GM19395 (cell line): ENCODE measurements around the gene FXYD2.

ENCODE experiments used
- ATAC-seq: cut with Tn5 transposase; IDR thresholded peaks from one replicate; pipeline ENCODE4 v1.9.1; 2021; ENCODE audit warnings: mild to moderate bottlenecking, moderate library complexity; ENCODE audit not compliant: unreplicated experiment

FXYD2 gene

DNA sequence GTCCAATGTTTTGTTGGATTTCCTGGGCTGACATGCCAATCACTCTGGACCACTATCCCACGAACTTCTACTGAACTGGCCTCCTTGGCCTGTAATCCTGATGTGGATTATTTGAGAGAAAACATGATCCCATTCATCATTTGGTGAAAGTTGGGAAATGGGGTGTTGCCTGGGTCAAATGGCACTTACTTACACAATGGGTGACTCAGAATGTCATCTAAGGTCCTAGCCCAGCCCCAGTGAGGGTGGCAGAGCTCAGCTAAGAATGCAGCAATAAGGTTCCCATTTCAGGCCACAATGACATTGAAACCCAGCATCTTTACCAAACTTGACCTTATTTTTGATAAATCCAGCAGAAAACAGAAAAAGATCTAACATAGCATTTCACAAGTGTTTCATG lies 19.5 kb downstream of the FXYD2 start:
- no peak for ATAC-seq

DNA sequence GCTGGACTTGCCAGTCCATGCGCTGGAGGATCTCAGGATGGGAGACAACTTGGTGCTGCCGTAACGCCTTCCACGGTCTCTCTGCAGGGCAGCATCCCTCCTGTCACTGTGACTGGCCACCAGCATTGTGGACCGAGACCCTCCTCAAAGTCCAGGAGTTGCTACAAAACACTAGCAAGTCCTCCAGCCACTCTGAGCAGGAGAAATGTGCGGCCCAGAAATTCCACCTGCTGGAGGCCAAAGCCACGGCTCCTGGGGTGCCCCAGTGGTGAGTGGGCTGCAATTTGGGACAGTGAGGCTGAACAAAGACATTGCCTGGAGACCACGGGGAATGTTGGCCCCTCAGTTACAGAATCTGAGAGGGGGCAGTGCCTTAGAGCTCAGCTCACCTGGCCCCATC lies 20.6 kb downstream of the FXYD2 start:
- no peak for ATAC-seq

DNA sequence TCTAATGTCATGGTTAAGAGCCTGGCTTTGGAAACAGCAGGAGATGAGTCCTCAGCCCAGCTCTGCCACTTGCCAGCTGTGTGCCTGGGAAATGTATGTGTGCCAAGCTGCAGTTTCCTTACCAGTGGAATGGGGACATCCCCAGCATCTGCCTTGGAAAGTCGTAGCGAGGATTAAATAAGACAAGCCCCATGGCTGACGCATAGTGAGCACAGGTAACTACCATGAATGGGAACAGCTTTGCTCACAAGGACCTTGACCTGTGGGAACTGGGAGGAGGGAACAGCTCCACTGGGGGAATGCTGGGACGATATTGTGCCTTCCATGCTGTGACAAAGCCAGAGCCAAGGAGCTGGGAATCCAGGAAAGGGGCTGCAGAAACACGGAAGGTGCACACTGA lies 24.9 kb downstream of the FXYD2 start:
- no peak for ATAC-seq

DNA sequence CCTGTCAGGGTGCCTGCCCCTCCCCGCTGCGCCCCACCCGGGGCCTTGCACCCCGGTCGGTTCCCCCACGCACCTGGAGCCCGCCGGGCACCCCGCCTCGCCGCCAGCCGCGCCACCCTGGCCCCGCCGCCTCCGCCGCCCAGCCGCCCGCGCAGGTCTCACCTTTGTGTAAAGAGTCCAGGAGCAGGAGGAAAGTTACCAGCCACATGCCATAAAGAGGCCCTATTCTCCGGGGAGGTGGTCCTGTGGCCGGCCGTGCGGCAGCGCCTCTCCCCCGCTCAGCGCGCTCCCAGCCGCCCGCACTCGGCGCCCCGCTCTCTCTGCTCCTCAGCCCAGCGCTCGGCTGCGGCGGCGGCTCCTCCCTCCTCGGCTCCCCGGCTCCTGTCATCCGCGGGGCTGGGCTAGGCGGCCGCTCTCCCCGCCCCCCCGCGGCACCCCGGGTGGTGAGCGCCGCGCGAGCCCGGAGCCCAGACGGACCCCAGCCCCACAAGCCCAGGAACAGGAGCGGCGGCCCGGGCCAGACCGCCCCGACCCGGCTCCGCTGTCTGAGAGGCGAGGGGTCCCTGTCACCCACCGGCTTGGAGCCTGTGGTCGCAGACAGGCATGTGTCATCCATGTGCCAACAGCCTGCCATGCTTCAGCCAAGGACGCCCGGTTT lies 27.5 kb downstream of the FXYD2 start, which contains the start of gene DSCAML1:
DSCAML1 (minus strand) TSS at position 345 of the 658 bp plus-strand sequence; CDS start at position 208, 137 bp downstream.
- no peak for ATAC-seq

GRCh38 chr11:117796456-117796871 lies 28.1 kb downstream of the FXYD2 start:
- no peak for ATAC-seq

DNA sequence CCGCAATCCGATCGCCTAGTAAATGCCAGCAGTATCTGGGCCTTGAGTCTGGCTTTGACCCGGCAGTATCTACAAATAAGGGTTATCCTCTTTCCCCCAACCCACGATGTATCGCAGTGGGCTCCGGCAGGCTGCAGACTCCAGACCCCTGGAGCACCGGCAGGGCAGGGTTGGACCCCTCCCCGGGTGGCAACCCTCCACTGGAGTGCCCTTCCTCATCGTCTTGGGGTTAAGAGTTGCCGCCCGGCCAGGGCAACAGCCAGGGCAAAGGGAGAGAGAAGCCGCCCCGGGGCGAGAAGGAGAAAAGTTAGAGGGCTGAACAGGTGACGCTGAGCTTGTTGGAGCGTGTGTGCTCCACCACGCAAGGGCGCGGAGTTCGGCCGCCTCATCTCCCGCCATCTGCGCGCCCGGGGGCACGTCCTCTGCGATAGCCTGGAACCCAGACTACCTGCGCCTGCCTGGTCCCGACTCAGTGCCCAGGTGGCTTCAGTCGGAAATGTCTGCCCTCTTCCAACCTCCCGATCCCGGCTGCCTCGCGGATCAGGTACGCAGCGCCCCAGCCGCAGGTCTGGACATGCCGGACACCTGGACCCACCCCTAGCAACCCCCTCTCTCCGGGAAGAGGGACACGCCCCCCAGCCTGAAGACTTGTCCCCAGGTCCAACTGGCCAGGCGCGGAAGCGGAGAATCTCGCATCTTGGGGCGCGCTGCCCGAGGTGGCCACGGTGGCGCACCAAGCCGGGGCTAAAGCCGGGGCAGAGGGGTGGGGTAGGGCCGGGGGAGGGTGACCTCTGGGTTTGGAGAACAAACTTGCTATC lies 28.7 kb downstream of the FXYD2 start:
- ATAC-seq, result no peak

DNA sequence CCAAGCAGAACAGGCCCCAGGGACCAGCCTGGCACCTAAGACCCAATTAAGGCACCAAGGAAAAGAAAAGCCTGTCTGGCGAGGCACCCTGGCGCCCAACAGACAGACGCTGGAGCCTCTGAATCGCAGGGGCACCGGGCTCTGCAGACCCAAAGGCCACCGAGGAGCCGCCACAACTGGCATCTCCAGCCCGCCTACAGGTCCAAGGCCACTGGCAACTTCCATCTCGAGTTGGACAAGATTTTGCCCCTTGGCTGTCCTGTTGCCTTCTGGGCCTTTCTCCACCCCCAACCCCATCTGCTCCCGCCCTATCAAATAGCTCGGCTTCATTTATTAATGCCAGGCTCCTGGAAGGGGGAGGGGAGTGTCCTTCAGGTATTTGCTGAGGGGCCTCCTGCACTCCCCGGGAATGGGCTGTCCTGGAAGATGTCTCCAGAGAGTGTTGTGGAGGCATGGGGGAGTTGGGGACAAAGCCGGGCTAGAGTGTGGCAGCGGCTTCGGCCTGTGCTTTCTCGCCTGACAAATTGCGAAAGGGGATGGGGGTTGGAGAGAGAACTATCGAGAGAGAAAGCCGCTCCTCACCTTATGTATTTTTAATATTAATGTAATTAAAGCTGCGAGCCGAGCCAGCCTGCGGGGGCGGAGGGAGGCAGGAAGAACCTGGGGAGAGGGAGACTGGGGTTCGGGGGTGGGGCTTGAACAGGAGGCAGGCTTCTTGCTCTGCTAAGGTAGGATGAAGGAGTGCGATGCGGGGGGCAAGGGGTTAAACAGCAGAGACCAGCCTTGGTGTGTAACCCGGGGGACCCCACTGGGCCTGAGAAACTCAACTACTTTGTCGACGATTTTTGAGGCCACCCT lies 29.5 kb downstream of the FXYD2 start:
- ATAC-seq, result no peak

DNA sequence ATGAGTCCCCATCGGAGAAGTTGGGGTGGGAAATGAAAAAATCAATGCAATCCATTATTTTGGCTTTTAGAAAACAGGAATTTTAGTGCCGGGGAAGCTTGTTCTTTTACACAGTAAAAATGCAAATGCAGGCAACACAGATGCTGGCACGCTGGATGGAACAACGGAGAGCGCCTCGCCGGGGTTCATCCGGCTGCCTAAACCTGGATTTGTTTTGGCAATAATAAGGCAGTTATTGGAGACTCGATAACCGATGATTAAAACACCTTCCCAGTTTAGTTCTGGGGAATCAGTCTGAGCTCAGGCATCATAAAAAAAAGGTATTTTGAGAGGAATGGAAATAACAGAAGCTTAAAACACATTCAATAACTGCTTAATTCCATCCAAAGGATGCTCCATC lies 30.4 kb downstream of the FXYD2 start:
- ATAC-seq, result no peak

DNA sequence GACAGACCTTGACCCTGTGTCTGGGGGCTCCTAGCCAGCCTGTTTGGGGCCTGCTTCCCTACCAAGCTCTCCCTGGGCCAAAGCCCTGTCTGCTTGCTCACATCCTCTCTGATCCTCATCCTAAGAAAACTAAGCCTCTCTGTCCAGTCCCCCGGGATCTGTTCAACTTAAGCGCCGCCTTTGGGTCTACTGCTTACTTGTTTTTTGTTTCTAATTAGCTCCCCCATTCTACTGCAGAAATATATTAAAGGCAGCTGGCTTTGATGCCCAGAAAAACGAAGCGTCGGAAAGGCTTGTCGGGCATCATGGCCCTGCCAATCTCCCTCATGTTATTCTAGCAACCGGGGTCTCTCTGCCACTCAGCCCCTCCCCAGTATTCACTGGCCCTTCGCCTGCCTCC lies 31.0 kb downstream of the FXYD2 start:
- ATAC-seq, result no peak

GRCh38 chr11:117792992-117793391 lies 31.6 kb downstream of the FXYD2 start:
- no peak for ATAC-seq

DNA sequence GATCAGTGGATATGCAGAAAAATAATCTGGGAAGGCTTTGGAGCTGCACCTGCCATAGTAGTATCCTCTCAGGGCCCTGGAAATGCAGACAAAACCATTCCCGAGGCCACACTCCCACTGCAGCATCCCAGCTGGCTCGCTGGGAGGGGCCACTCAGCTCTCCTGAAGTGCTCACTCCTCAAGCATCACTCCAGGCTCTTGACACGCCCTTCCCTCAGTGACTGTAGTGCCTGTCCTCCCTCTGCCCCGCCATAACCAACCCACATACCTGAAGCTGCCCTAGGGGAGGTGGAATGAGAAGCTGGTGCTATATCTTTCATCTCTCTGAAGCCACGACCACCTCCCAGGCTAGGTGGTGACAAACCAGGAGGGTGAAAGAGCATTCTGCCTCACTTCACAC lies 32.3 kb downstream of the FXYD2 start:
- no peak for ATAC-seq

DNA sequence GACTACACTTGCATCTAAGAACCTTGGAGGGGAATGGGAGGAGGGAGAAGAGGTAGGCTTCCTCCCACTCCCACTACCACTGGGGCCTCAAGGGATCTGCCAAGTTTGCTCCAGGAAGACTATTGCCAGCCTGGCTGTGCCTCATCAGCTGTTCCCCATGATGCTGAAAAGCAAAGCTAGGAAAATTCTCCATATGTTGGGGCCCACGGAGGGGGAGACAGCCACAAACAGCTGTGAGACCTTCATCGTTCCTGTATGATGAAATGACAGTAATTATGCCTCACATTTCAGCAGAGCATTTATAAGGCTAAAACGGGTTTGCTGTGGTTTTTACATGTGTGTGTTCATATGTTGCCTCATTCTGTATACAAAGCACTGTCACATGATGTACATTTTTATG lies 34.3 kb downstream of the FXYD2 start:
- no peak for ATAC-seq

DNA sequence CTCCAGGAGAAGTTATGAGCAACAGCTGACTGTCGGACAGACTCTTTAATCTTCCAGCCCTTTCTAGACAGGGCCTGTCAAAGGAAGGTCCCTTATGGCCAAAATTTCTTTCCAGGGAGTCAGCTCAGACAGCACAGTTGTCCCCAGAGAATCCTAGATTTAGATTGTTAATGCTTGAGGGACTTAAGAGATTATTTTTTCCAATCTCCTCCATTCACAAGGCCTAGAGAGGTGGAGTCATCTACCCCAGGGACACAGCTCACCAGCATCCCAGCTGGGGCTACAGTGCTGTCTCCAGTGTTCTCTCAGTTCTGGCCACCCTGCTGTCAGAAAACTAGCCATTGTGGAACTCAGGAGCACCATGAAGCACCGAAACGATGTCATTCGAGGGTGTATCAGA lies 35.3 kb downstream of the FXYD2 start:
- ATAC-seq, result no peak

DNA sequence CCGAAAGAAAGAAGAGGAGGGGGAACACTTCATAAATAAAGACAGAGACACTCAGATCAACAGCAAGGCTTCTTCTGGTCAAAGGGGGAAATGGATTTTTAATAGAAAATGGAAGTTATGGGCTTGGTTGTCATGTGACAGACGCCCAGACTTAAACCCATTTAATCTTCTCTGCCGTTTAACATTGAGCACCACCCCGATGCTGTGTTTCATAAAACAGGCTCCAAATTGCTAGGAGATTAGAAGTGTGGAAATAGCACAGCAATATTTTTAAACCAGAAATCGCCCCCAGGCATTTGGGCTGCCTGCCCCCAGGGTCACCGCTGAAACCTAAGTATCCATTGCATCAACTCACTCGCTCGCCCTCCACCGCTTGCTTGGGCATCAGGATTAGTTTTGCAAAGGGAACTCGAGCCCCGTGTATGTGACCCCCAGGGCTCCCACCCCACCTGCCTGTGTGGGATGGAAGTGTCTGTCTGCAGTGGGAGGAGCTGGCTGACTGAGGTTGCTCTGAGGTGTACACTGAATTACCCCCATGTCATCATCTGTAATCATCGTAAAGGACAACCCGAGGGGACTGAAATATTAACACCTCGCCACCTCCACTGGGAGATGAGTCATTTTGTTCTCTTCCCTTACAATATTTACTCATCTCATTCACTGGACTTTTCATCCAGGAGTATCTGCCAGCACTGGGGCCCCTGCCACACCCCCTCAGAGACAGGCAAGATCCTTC lies 38.2 kb downstream of the FXYD2 start:
- ATAC-seq, result no peak

GRCh38 chr11:117782101-117782500 lies 42.4 kb downstream of the FXYD2 start:
- ATAC-seq, result no peak

GRCh38 chr11:117781627-117782026 lies 42.9 kb downstream of the FXYD2 start:
- no peak for ATAC-seq

- ATAC-seq, result no peak
Measured at GRCh38 chr11:117780456-117780855, 44.1 kb downstream of the FXYD2 start.

GRCh38 chr11:117774553-117774952 lies 50.0 kb downstream of the FXYD2 start:
- no peak for ATAC-seq

GRCh38 chr11:117772360-117772759 lies 52.2 kb downstream of the FXYD2 start:
- no peak for ATAC-seq

GRCh38 chr11:117771841-117772240 lies 52.7 kb downstream of the FXYD2 start:
- no peak for ATAC-seq

DNA sequence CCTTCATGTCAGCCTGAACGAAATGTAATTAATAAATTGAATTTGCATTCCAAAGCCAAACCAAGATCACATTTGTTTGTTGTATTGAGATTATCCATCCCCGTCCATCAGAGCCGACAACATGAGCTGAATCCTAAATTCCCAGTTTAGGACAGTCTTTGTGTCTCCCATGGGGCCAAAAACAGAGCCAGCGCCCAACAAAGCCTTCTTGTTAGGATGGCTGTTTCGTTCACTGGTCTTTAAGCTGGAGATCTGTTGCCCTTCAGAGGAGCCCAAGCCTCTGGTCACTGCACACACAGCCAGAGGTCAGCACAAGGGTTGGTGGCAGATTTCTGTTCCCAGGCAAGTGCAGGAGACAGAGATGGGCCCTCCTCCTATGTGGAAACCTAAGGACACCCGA lies 53.3 kb downstream of the FXYD2 start:
- no peak for ATAC-seq
